Measurements from ENCODE around the gene ECHDC3.

ECHDC3 gene

GRCh38 chr10:11775412-11775811 lies 33.2 kb downstream of the ECHDC3 start:
- TF ChIP-seq Cebpa-rat (IDR thresholded peaks at IDR 0.05), result no peak
- Histone ChIP-seq H3K9ac (no peak overlapping the region), H3K4me3 (no peak overlapping the region), H3K4me2 (no peak overlapping the region), H3K9me3 (replicated peaks in 1 of 11) (peaks cover 0 to 14% (median 8%) of the 10 kb centered on the region in 11 experiments; a peak in 11 of 22 replicates), H3K36me3 (no peaks in the 10 kb centered on the region), H4K20me1 (no peaks in the 10 kb centered on the region), H3K27me3 (no peaks in the 10 kb centered on the region), H3K4me1 (no peaks in the 10 kb centered on the region), H3K27ac (no peak overlapping the region)

DNA sequence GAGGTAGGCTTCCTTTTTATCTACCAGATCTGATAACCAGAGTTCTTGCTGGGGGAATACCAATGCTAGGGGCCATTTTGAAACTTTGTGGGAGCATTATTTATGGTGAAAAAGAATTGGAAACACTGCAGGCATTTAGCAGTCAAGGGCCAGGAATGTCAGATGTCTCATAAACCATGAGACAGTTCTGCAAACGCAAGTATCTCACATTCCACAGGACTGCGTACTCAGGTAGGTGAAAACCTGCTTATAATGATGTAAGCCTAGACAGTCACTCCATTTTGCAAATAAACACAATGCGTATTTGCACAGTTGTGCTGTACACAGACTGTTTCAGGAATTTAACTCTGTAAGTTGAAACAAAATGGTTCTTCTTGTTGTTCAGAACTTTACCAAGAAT lies 33.9 kb downstream of the ECHDC3 start:
- Histone ChIP-seq H3K36me3 (no peaks in the 10 kb centered on the region), H3K4me3 (no peak overlapping the region), H3K27me3 (no peaks in the 10 kb centered on the region), H3K27ac (no peak overlapping the region), H3K4me2 (no peak overlapping the region), H3K9me3 (replicated peaks in 1 of 11) (peaks cover 0 to 14% (median 8%) of the 10 kb centered on the region in 11 experiments; a peak in 11 of 22 replicates), H3K9ac (no peak overlapping the region), H4K20me1 (no peaks in the 10 kb centered on the region), H3K4me1 (no peaks in the 10 kb centered on the region)
- no peak for TF ChIP-seq Cebpa-rat (IDR thresholded peaks at IDR 0.05)

DNA sequence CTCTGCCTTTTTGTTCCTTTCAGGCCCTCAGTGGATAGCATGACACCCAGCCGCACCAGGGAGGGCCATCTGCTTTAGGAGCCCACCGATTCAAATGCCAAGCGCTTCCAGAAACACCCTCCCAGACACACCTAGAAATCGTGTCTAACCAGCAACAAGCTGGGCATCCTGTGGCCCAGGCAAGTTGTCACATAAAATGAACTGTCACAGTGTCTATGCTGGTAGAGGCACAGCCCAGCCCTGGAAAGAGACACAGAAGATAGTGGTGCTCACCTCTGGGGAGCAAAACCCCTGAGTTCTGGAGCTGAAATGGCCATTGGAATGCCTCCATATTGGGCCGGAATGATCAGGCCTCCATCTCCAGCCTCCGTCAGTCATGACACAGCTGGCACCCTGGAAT lies 38.9 kb downstream of the ECHDC3 start:
- peaks cover 0 to 14% (median 8%) of the 10 kb centered on the region in 11 experiments; a peak in 11 of 22 replicates for H3K9me3 ChIP-seq (replicated peaks in 1 of 11)
- no peak overlapping the region for H3K9ac ChIP-seq
- H3K27ac ChIP-seq, result no peak overlapping the region
- H4K20me1 ChIP-seq, result no peaks in the 10 kb centered on the region
- H3K27me3 ChIP-seq, result no peaks in the 10 kb centered on the region
- no peaks in the 10 kb centered on the region for H3K36me3 ChIP-seq
- TF ChIP-seq Cebpa-rat (IDR thresholded peaks at IDR 0.05), result no peak
- H3K4me3 ChIP-seq, result no peak overlapping the region
- no peaks in the 10 kb centered on the region for H3K4me1 ChIP-seq
- no peak overlapping the region for H3K4me2 ChIP-seq

DNA sequence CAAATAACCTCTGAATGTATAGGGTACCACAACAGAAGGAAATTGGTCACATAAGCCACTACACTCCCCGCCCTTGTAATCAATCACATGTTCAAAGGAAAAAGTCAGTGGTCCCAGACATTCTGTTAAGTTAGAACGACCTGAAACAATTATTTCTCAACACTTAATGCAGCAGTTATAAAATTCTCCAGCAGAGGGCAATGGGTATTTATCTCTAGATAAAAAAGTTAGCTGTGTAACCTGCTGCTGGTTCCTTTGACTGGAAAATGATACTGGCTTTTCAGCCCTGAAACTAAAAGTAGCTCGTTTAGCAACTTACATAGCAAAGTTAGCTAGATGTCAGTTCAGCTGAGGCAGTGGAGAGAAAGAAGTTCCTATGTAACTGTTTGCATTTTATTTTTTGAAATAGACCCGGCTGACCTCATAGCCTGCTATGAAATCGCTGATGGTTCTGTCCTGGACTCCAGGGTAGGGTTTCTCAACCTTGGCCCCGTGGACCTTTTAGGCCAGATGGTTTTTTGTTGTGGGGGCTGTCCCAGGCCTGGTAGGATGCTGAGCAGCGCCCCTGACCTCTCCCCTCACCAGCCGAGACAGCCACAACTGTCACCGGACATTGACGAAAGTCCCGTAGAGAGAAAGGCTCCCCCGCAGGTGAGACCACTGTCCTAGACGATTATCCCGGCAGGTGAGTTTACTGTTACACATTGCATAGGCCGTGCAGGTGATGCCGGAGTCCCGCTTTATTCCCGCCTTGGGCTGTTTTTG lies 40.8 kb downstream of the ECHDC3 start:
- no peak overlapping the region for H3K4me2 ChIP-seq
- H3K4me1 ChIP-seq, result no peaks in the 10 kb centered on the region
- no peak overlapping the region for H3K27ac ChIP-seq
- H3K9ac ChIP-seq, result no peak overlapping the region
- no peaks in the 10 kb centered on the region for H4K20me1 ChIP-seq
- peaks cover 0 to 14% (median 8%) of the 10 kb centered on the region in 11 experiments; a peak in 11 of 22 replicates for H3K9me3 ChIP-seq (replicated peaks in 1 of 11)
- no peak; a peak in 1 of 22 replicates for TF ChIP-seq Cebpa-rat (IDR thresholded peaks at IDR 0.05)
- H3K36me3 ChIP-seq, result no peaks in the 10 kb centered on the region
- no peaks in the 10 kb centered on the region for H3K27me3 ChIP-seq
- H3K4me3 ChIP-seq, result no peak overlapping the region

DNA sequence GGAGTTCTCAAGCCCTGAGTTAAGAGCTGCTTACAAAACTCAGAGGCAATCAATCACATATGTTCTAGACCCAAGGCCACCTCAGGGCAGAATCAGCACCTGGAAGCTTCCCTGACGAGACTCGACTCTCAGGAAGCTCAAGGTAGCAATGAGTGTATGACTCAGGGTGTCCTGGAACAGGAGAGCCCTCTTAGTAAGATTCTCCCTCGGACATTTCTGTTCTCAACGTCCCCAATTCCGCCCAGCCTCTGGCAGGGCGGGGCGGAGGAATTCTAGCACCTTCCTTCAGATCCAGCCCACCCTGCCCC lies 41.3 kb downstream of the ECHDC3 start:
- Histone ChIP-seq H3K4me3 (no peak overlapping the region), H3K9ac (no peak overlapping the region), H3K4me2 (no peak overlapping the region), H3K27ac (no peak overlapping the region), H3K4me1 (no peaks in the 10 kb centered on the region), H3K27me3 (no peaks in the 10 kb centered on the region), H4K20me1 (no peaks in the 10 kb centered on the region), H3K36me3 (no peaks in the 10 kb centered on the region), H3K9me3 (replicated peaks in 1 of 11) (peaks cover 0 to 10% (median 8%) of the 10 kb centered on the region in 11 experiments; a peak in 11 of 22 replicates)
- no peak for TF ChIP-seq Cebpa-rat (IDR thresholded peaks at IDR 0.05)

- Histone ChIP-seq H3K36me3 (no peaks in the 10 kb centered on the region), H3K9ac (no peak overlapping the region), H3K27me3 (no peaks in the 10 kb centered on the region), H4K20me1 (no peaks in the 10 kb centered on the region), H3K4me2 (no peak overlapping the region), H3K27ac (no peak overlapping the region), H3K4me1 (no peaks in the 10 kb centered on the region), H3K4me3 (no peak overlapping the region), H3K9me3 (replicated peaks in 1 of 11) (no peaks in the 10 kb centered on the region)
- no peak for TF ChIP-seq Cebpa-rat (IDR thresholded peaks at IDR 0.05)
Observed at GRCh38 chr10:11787374-11787773, 45.2 kb downstream of the ECHDC3 start.

GRCh38 chr10:11787846-11788245 lies 45.7 kb downstream of the ECHDC3 start:
- no peaks in the 10 kb centered on the region for H3K27me3 ChIP-seq
- no peaks in the 10 kb centered on the region for H3K36me3 ChIP-seq
- H3K9me3 ChIP-seq (replicated peaks in 1 of 11), result no peaks in the 10 kb centered on the region
- no peak overlapping the region for H3K27ac ChIP-seq
- no peak overlapping the region for H3K9ac ChIP-seq
- no peaks in the 10 kb centered on the region for H3K4me1 ChIP-seq
- no peaks in the 10 kb centered on the region for H4K20me1 ChIP-seq
- no peak for TF ChIP-seq Cebpa-rat (IDR thresholded peaks at IDR 0.05)
- H3K4me2 ChIP-seq, result no peak overlapping the region
- no peak overlapping the region for H3K4me3 ChIP-seq

- Histone ChIP-seq H3K27ac (no peak overlapping the region), H3K4me1 (no peaks in the 10 kb centered on the region), H3K9me3 (replicated peaks in 1 of 11) (no peaks in the 10 kb centered on the region), H3K4me2 (no peak overlapping the region), H3K27me3 (no peaks in the 10 kb centered on the region), H3K36me3 (no peaks in the 10 kb centered on the region), H3K9ac (no peak overlapping the region), H3K4me3 (no peak overlapping the region), H4K20me1 (no peaks in the 10 kb centered on the region)
- TF ChIP-seq Cebpa-rat (IDR thresholded peaks at IDR 0.05), result no peak
Observed at GRCh38 chr10:11789306-11789705, 47.1 kb downstream of the ECHDC3 start.

- Histone ChIP-seq H3K4me3 (no peak overlapping the region), H3K27me3 (no peaks in the 10 kb centered on the region), H4K20me1 (no peaks in the 10 kb centered on the region), H3K9ac (no peak overlapping the region), H3K4me1 (no peaks in the 10 kb centered on the region), H3K36me3 (no peaks in the 10 kb centered on the region), H3K4me2 (no peak overlapping the region), H3K9me3 (replicated peaks in 1 of 11) (no peaks in the 10 kb centered on the region), H3K27ac (no peak overlapping the region)
- no peak for TF ChIP-seq Cebpa-rat (IDR thresholded peaks at IDR 0.05)
Observed at GRCh38 chr10:11789956-11790355, 47.8 kb downstream of the ECHDC3 start.

DNA sequence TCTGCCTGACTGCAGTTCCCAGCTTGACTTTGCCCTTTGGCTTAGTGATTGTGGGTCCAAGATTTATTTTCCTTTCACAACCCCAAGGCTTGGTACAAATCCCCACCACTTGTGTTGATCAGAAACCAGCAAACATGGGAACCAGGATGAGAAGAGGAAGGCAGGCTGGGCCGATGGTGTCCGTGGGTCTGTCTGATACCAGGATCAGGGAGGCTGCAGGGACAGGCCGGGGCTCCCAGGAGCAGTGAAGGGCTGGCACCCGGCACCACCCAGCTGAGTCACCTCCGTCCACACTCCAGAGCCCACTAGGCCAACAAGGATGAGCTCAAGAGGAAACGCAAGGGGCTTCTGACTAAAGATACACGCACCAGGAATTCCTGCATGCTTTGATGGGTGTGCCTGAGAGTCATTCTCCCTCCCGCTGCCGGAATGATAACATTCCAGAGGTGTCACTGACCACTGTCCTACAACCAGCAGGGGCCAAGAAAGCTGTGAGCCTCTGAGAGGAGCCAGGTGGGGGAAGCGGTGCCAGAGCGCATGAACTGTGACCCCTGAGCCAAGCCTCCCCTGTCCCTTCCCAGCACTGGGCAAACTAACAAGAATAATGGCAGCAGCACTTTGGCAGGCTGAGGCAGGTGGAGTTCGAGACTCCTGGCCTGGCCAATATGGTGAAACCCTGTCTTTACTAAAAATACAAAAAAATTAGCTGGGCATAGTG lies 51.7 kb downstream of the ECHDC3 start:
- Histone ChIP-seq H3K27me3 (no peaks in the 10 kb centered on the region), H3K27ac (no peak overlapping the region), H3K4me3 (no peak overlapping the region), H4K20me1 (no peaks in the 10 kb centered on the region), H3K4me2 (no peak overlapping the region), H3K36me3 (no peaks in the 10 kb centered on the region), H3K9ac (no peak overlapping the region), H3K9me3 (replicated peaks in 1 of 11) (peaks cover 0 to 6% (median 0%) of the 10 kb centered on the region in 11 experiments; a peak in 4 of 22 replicates), H3K4me1 (peaks cover 6 to 13% (median 9%) of the 10 kb centered on the region in 10 experiments)
- TF ChIP-seq Cebpa-rat (IDR thresholded peaks at IDR 0.05), result no peak
